Pons (tissue), 1 donor: Measurements from ENCODE around the gene NTN4.
"Not testable (repeated sequence)": the region's sequence is repeated elsewhere in the genome, so short reads cannot be mapped to it uniquely, and the experiment has no call there.

ENCODE experiments used
- DNase-seq: peaks from one replicate; pipeline ENCODE4 v3.0.0-alpha.2; 2016; ENCODE audit warnings: low spot score

Gene NTN4

DNA sequence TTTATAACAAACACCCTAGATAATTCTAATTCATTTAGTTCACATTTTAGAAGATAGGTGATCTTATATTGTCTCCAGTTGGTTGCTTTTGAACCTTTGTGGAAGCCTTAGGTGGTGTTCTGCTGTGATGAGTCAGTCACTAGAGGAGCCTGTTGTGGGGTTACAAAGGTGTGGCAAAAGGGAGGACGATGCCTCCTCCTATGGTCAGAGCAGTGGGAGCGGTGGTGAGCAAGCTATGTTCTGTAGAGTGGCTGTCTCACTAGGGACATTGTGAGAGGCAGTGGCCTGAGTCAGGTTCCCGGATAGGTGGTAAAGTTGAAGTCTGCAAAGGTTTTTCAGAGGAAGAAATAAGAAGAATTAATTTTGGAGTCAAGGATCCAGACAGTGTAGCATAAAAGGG, 167.7 kb downstream of the NTN4 start:
- DNase-seq = no peak

DNA sequence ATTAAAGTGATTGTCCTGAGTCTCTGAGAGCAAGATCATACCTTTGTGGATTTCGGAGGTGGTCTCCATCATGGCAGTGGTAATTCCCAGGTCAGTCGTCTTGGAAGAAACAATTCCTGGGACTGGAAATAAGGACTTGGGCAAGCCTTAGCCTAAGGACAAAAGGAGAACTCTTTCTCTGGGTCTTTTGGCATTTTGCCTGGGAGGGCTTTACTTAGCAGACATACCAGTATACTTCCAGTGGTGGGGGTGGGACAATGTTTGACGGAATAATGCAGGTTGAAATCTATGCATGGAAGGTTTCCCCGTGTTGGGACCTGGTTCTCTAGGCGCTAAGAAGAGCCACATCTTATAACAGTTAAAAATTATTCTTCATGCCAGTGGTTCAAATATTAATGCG, 168.8 kb downstream of the NTN4 start:
- no peak for DNase-seq

DNA sequence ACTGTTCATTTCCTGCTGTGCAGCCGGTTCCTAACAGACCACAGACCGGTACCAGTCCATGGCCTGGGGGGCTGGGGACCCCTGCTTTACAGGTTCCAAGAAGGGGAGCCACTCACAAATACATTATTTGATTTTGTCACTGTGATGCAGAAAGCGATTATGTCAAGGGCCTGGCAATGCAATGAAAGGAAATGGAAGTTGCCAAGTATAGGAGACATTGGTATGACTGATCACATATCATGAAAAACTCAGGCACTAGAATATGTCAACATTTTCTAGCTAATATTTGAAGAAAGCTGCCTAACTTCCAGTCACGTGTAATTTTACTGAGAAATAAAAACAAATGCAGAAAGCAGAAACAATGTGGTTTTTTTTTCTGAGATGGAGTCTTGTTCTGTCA, 170.4 kb downstream of the NTN4 start:
- DNase-seq = no peak

DNA sequence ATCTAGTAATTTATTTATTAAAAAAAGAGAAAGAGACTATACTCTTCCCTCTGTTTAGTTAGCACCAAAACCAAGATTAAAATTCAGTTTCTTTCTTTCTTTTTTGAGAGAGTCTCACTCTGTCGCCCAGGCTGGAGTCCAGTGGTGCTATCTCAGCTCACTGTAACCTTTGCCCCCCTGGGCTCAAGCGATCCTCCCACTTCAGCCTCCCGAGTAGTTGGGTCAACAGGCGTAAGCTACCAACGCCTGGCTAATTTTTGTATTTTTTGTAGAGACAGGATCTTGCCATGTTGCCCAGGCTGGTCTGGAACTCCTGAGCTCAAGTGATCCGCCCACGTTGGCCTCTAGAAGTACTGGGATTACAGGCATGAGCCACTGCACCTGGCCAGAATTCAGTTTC, 174.1 kb downstream of the NTN4 start:
- DNase-seq = not testable (repeated sequence)

DNA sequence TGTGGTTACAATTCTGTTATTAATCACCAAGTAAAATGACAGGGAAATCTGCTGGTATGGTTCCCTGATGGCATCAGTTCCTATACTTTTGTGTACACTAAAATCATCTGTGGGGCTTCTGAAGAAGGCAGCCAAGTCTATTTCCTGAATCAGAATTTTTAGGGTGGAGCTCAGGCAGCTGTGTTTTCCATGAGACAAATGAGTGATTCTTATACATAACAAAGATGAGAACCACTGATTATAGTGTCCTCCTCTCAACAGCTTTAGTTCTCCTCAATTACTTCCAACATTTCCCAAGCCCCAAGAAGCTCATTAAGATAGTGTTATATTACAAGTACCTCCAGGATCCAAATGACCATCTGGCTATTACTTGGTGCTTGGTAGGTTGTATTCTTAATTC, 174.8 kb downstream of the NTN4 start:
- no peak for DNase-seq

DNA sequence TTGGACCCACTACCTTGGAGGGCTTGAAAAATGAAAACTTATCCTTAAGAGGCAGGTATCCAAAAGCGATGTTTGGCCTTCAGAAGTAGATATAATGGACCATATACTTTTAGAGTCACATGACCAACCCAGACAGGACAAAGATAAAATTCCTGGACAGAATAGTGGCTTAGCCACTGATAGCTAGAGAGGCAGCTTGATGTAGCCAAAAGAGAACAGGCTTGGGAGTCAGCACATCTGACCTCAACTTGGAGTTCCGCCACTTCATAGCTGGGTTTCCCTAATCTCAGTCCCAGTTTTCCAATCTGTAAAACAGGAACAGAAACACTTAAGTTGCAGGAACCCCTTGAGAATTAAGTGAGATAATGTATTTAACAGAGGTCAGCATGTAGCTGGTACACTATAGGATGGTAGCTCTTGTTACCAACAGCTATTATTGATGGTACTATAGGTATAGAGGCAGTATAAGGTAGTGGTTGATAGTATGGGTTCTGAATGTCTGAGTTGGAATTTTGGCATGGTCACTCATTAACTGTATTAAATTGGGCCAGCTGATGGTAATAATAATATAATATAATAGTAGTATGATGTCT, 176.1 kb downstream of the NTN4 start:
- DNase-seq = no peak

DNA sequence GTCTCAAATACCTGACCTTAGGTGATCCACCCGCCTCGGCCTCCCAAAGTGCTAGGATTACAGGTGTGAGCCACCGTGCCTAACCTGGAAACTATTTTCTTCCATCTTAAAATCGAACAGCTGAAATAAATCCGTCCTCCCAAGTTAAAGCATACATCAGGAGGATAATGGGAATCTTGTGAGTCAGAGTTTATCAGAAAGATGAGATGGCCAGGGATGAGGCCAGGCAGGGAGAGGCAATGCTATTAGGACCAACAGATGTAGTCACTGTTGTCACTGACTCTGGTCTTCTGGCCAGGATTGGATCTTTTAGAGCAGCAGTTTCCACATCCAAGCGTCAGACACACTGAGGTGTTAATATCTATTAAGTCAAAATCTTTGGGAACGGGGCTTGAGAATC, 177.5 kb downstream of the NTN4 start:
- no peak for DNase-seq

DNA sequence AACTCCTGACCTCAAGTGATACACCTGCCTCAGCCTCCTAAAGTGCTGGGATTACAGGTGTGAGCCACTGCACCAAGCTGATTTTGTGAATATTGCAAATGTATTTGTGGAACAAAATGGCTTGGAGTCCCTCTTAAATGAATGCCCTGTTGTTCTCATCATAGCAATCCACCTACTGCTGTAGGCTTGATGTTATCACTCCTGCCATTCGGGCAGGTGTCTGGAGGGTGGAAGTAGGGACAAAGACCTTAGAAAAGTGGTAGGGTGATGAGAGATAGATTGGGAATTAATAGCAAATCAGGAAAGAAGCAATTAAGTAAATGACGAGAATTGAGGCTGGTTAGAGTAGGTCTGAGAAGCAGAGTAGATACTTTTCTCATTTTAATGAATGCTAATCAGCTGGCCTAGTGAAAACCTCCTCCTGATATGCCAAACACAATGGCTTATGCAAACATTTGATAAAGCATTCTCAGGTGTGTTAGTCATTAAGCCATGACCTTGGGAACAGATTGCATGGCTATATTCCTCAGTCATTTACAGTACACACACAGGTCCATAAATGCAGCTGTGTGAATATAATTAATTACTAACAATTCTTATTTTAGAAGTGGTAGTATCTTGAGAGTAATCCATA, 178.8 kb downstream of the NTN4 start:
- DNase-seq = no peak

DNA sequence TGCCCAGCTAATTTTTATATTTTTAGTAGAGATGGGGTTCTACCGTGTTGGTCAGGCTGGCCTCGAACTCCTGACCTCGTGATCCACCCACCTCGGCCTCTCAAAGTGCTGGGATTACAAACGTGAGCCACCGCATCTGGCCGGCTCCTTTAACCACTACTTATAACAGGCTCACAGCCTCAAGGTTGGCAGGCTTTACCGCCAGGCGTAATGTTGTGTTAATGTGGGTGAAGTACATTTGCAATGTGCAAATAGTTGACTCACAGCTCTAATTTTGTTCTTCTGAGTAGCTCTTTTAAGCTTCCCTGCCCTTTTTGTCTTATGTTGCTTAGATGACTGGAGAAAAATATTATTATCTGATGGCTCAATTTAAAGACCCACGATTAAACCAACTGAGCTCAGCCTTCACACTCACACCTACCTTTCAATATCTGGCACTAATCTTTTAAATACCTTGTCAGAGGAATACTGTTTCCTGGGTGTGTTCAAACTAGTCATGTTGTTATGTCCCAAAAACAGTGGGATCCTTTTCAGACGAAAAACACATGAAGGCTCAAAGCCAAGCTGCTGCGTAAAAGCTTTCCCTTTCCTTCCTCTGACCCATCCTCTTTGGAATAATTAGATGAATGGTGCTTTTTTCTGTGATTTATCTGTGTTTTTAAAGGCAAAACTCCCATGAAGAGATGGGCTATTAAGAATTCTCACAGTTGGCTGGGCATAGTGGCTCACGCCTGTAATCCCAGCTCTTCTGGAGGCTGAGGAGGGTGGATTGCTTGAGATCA, 182.1 kb downstream of the NTN4 start:
- no peak for DNase-seq
